GM12873 (cell line): Measurements from ENCODE around the gene ATG16L2.

Source experiments
- TF ChIP-seq, protein P1 (sequence below): IDR thresholded peaks from 2 replicates; pipeline ENCODE4 v1.5.1; 2012; ENCODE audit warnings: low read depth, mild to moderate bottlenecking, moderate library complexity, low read length, control low read depth; ENCODE audit not compliant: insufficient read depth; ENCODE audit errors: missing control alignments

Gene ATG16L2

DNA sequence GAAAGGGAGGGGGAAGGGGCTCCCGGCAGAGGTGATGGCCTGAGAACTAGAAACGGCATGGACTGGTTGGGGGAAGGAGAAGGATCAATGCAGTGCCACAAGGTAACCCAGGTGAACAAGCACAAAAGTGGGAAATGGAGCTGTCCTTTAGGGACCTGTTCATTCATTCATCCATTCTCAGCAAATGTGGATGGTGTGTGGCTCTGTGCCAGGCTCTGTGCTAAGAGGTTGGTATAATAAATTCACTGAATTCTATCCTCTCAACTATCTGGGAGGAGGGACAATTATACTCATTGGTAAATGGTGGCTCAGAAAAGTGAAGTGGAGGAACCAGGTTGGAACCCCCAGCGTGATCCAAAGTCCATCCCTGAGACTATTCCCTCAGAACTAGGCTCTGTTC lies 43.4 kb upstream of the ATG16L2 start:
- TF ChIP-seq, protein P1, sequence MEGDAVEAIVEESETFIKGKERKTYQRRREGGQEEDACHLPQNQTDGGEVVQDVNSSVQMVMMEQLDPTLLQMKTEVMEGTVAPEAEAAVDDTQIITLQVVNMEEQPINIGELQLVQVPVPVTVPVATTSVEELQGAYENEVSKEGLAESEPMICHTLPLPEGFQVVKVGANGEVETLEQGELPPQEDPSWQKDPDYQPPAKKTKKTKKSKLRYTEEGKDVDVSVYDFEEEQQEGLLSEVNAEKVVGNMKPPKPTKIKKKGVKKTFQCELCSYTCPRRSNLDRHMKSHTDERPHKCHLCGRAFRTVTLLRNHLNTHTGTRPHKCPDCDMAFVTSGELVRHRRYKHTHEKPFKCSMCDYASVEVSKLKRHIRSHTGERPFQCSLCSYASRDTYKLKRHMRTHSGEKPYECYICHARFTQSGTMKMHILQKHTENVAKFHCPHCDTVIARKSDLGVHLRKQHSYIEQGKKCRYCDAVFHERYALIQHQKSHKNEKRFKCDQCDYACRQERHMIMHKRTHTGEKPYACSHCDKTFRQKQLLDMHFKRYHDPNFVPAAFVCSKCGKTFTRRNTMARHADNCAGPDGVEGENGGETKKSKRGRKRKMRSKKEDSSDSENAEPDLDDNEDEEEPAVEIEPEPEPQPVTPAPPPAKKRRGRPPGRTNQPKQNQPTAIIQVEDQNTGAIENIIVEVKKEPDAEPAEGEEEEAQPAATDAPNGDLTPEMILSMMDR: no peak

DNA sequence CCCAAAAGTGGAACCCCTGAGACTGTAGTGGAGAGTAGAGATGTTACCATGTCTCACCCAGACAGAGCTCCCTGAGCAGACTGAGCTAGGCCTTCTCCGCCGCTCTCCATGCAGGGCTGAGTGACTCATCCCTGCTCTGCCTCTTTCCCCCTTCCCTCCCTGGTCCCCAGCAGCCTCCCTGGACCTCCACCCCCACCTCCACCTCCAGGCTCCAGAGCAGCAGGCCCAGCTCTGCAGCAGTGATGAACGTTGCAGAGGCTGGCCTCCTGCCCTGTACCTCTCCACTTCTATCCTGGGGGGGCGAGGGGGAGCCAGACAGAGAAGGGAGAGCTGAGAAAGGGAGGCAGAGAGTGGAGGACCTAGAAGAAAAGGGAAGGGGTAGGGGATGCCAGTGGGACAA lies 42.7 kb upstream of the ATG16L2 start:
- TF ChIP-seq, protein P1: no peak

DNA sequence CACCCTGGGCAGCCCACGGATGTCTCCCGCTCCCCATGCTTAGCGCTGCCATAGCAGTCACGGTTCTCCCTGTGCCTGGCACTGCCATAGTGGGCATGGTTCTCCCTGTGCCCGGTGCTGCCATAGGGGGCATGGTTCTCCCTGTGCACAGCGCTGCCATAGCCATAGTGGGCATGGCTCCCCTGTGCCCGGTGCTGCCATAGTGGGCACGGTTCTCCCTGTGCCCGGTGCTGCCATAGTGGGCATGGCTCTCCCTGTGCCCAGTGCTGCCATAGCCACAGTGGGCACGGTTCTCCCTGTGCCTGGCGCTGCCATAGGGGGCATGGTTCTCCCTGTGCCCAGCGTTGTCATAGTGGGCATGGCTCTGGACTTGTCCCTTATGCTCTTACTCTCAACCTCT lies 42.2 kb upstream of the ATG16L2 start:
- TF ChIP-seq, protein P1: no peak

DNA sequence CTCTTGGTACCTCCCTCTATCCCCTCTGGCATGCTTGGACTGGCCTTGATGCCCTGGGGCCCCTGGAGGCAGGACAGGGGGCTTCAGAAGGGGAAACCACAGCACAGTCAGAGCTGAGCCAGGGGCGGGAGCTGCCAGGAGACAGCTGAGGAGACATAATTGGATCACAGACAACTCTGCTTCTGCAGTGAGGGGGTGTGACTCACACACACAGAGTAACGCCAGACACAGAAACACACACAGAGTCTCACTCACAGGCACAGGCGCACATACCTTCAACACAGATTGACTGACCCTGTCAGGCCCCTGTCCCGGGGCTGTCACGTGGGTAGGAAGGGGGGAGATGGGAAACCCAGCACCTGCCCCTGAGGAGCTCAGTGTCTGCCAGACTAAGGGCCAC lies 40.9 kb upstream of the ATG16L2 start:
- TF ChIP-seq, protein P1: no peak

DNA sequence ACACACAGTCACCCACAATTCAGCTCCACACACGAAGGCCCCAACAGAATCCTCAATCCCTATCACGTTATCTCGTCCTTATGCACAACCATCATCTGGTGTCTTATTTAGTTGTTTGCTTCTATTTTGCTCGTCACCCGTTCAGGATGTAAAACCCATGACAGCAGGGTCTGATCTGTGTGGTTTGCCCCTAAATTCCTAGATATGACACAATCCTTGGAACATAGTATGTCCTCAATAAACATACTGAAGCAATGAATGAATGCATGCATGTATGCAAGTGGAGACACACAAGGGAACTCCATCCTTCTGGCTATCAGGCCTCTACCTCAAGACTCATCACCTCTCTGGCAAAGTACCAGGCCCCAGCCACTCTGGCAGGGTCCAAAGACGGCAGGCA lies 40.5 kb upstream of the ATG16L2 start:
- TF ChIP-seq, protein P1: no peak

DNA sequence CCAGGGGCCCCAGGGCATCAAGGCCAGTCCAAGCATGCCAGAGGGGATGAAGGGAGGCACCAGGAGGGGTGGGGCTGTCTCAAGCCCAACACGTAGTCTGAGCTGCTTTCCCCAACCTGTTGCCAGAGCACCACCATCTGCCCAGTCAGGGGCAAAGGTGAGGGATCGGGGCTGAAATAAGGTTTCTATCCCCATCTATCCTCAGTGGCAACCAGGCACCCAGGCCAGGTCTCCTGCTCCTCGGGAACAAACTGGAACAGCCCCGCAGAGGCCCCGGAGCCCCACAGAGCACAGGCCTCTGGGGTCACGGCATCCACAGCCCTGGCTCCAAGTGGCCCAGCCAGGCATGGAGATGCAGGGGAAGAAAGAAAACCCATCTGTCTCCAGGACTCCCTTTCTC lies 39.7 kb upstream of the ATG16L2 start:
- TF ChIP-seq, protein P1: no peak

DNA sequence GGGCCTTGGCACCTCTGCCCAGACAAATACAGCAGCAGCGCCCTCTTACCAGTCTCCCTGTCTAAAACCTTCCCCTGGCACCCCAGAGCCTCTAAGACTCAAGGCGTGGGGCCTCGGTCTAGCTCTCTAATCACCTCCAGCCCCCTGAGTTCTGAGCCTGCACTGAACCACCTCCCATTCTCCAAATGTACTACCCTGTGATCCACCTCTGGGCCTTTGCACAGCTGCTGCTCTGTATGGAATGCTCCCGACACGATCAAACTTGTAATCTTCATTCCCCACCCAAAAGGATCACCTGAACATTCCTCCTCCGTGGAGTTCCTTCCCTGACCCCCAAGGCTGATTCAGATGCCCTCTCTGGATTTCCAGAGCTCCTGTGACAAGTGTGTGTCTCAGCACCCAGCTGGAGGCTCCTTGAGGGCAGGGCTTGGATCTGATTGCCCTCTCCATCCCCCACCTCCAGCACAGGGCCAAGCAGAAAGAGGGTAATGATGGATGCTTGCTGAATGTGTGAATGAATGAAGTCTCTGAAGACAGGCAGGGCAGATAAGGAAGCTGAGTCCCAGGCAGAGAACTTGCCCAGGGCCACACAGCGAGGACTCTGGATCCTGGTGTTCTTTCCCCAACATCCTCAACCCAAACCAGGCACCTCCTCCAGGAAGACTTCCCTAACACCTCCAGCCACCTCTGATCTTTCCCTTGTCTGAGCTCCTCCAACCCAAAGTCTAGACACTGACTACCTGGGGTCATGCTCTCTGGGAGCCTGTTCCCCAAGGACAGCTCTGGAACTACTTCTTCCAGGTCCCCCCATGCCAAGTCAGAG lies 38.7 kb upstream of the ATG16L2 start:
- TF ChIP-seq, protein P1: no peak
